Adrenal gland (tissue), 5 donors: ENCODE results near the gene RTL10.

Experiments used
- CTCF ChIP-seq, 6 experiments: fragments of 450-650 bp in 4 of 6; fragments of 200-600 bp in 2 of 6; sonication (generic) in 1 of 6; IDR thresholded peaks; 1 replicate in 5 of 6; 2 replicates in 1 of 6; pipeline versions ENCODE4 v1.5.1 to v1.8.0; 2016 to 2021; ENCODE audit warnings: antibody characterized with exemption in 6 of 6, mild to moderate bottlenecking in 2 of 6, moderate library complexity in 1 of 6
- POLR2A ChIP-seq, 2 donors: fragments of 450-650 bp; IDR thresholded peaks; one replicate each; pipeline ENCODE4 v1.6.1; 2017; ENCODE audit warnings: antibody characterized with exemption in 2 of 2, mild to moderate bottlenecking in 2 of 2, moderate library complexity in 1 of 2
- donor health status: DM: no; HTN: no; CAD: no.

DNA sequence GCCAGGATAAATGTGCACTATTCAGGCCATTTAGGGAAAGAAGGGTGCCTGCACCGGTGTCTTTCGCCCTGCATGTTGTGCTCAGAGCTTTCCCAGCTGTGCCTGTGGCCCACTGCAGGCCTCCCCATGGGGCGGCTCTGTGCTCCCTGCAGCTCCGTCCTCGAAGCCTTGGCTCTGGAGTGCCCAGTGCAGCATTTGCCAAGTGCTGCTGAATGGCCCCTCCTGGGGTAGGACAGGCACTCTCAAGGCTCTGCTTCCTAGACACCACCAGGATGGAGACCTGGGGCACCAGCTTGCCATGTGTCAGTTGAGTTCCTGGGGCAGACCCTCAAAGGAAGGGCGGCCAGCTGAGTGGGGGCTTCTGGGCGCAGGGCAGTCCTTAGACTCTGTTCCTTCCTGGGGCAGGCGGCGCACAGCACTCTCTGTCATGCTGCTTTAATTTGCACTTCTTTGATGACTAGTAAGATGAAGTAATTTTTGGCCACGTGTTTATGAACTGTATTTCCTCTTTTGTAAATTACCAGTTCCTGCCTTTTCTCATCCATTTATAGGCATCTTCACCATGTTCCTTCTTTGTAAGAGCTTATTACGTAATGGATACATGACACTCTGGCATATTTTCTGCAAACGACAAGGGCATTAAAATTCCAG lies 32.1 kb upstream of the RTL10 start:
- TF ChIP-seq CTCF (IDR thresholded peaks at IDR 0.05) (no peak), POLR2A (IDR thresholded peaks at IDR 0.05) (no peak)
